Measurements from ENCODE around the gene TLDC2. TPM values are rescaled to one million over a fixed set of nuclear protein-coding genes. Genes with fewer than 3 reads are reported as not detected.

TLDC2 gene
- total RNA-seq, 1 donor from 2014 or later = not detected

DNA sequence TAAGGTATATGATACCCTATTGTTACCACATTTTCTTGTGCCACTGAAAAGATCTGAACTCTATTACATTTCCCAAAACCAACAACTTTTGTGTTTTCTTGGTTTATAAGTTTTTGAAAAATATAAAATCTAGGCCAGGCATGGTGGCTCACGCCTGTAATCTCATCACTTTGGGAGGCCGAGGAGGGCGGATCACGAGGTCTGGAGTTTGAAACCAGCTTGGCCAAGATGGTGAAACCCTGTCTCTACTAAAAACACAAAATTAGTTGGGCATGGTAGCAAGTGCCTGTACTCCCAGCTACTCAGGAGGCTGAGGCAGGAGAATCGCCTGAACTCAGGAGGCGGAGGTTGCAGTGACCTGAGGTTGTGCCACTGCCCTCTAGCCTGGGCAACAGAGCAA, 41.3 kb downstream of the TLDC2 start:
- Mint-ChIP-seq H3K36me3 (ENCODE audit: low read depth) (peaks cover 18% of the 10 kb centered on the region), H3K4me3 (no peak overlapping the region), H3K4me1 (no peaks in the 10 kb centered on the region), H3K27me3 (no peaks in the 10 kb centered on the region), H3K27ac (no peak overlapping the region), H3K9me3 (no peaks in the 10 kb centered on the region)
- ChIA-PET POLR2A (no interaction called here), CTCF (no interaction called here)
- intact Hi-C loops (cut with micrococcal nuclease) = loop anchor here (10.0 kb wide), 1 partner anchor 922 kb away; no protein-coding TSS in a partner anchor
- DNase-seq (no peak), ATAC-seq (ENCODE audit: low read depth) (no peak)
- no peak for TF ChIP-seq CTCF (IDR thresholded peaks at IDR 0.05)

DNA sequence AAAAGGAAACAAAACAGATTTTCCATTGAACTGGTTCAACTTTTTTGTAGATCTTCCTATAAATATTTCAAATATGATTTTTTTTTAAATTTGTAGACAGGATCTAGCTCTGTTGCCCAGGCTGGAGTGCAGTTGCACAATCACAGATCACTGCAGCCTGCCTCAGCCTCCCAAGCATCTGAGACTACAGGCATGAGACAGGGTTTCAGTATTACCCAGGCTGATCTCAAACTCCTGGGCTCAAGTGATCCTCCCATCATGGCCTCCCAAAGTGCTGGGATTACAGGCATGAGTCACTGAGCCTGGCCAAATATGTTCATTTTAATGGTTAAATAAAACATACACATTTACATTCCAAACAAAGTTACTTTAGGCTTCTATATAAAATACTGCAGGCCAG, 42.0 kb downstream of the TLDC2 start:
- H3K27ac Mint-ChIP-seq = no peak overlapping the region
- ATAC-seq (ENCODE audit: low read depth) (no peak), DNase-seq (no peak)
- intact Hi-C loops (cut with micrococcal nuclease) = loop anchor here (2.0 to 10.0 kb wide), 3 partner anchors 31 to 923 kb away; no protein-coding TSS in a partner anchor
- peaks cover 15% of the 10 kb centered on the region for H3K36me3 Mint-ChIP-seq (ENCODE audit: low read depth)
- no peaks in the 10 kb centered on the region for H3K4me1 Mint-ChIP-seq
- ChIA-PET CTCF (interaction anchor here (0.6 to 0.9 kb wide), 2 partner anchors 479 to 667 kb away, joined by 3 read pairs; no protein-coding TSS in a partner anchor), POLR2A (no interaction called here)
- H3K9me3 Mint-ChIP-seq = no peaks in the 10 kb centered on the region
- no peak for TF ChIP-seq CTCF (IDR thresholded peaks at IDR 0.05)
- no peaks in the 10 kb centered on the region for H3K27me3 Mint-ChIP-seq
- no peak overlapping the region for H3K4me3 Mint-ChIP-seq

GRCh38 chr20:36919715-36920333, 43.9 kb downstream of the TLDC2 start:
- Mint-ChIP-seq H3K9me3 (no peaks in the 10 kb centered on the region), H3K4me3 (no peak overlapping the region), H3K27me3 (no peaks in the 10 kb centered on the region), H3K36me3 (ENCODE audit: low read depth) (peaks cover 7% of the 10 kb centered on the region), H3K4me1 (no peaks in the 10 kb centered on the region), H3K27ac (no peak overlapping the region)
- TF ChIP-seq CTCF (IDR thresholded peaks at IDR 0.05) = peak; percentile 91
- intact Hi-C loops (cut with micrococcal nuclease) = loop anchor here (1.0 to 10.0 kb wide), 4 partner anchors 33 to 925 kb away; no protein-coding TSS in a partner anchor
- POLR2A ChIA-PET = interaction anchor here (0.5 to 0.6 kb wide), 3 partner anchors 189 to 1384 kb away, joined by 3 to 5 read pairs (median 4); partner anchors contain the start of gene TGIF2
- DNase-seq = no peak
- CTCF ChIA-PET = interaction anchor here (0.7 to 1.9 kb wide), 10 partner anchors 11 to 702 kb away, joined by 3 to 6 read pairs (median 3); no protein-coding TSS in a partner anchor
- ATAC-seq (ENCODE audit: low read depth) = peak; percentile 71

DNA sequence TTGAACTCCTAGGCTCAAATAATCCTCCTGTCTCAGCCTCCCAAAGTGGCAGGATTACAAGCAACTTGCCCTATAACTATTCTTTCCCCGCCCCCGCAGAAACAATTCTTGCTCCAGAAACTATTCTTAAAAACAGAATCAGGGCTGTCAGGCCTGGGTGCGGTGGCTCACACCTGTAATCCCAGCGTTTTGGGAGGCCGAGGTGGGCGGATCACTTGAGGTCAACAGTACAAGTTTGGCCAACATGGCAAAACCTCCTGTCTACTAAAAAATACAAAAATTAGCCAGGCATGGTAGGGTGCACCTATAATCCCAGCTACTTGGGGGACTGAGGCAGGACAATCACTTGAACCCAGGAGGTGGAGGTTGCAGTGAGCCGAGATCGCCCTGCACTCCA, 44.4 kb downstream of the TLDC2 start:
- no peak for TF ChIP-seq CTCF (IDR thresholded peaks at IDR 0.05)
- CTCF ChIA-PET = interaction anchor here (0.9 to 1.9 kb wide), 7 partner anchors 12 to 647 kb away, joined by 3 to 5 read pairs (median 3); no protein-coding TSS in a partner anchor
- no peaks in the 10 kb centered on the region for H3K9me3 Mint-ChIP-seq
- H3K4me3 Mint-ChIP-seq = no peak overlapping the region
- DNase-seq = no peak
- ATAC-seq (ENCODE audit: low read depth) = no peak
- peaks cover 5% of the 10 kb centered on the region for H3K36me3 Mint-ChIP-seq (ENCODE audit: low read depth)
- no peak overlapping the region for H3K27ac Mint-ChIP-seq
- POLR2A ChIA-PET = no interaction called here
- no peaks in the 10 kb centered on the region for H3K4me1 Mint-ChIP-seq
- intact Hi-C loops (cut with micrococcal nuclease) = no loop called here
- H3K27me3 Mint-ChIP-seq = no peaks in the 10 kb centered on the region

DNA sequence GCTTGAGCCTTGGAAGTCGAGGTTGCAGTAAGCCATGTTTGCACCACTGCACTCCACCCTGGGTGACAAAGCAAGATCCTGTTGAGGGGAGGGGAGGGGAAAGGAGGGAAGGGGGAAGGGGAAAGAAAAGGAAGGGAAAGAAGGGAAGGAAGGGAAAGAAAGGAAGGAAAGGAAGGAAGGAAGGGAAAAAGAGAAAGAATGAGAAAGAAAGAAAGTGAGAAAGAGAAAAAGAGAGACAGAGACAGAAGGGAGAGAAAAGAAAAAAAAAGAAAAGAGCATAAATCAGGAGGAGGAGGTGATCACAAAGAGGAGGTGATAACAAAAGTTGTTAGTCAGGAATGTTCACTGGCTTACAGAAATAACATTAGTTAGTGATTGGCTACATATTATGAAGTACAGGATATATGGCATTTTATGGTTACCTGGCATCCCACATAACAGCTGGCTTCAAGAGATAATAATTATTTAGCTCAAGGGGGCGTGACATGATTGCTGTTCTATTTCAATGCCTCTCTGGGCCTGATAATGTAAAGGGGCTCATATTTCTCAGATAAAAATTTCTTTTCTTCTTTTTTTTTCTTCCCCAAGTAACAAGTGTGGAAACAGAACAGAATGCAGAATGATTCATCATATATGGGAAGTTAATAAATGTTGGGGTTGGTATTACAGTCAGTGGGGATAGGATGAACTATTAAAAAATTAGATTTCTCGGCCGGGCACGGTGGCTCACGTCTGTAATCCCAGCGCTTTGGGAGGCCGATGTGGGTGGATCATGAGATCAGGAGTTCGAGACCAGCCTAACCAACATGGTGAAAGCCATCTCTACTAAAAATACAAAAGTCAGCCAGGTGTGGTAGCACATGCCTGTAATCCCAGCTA, 48.5 kb downstream of the TLDC2 start:
- intact Hi-C loops (cut with micrococcal nuclease) = no loop called here
- no peak overlapping the region for H3K27ac Mint-ChIP-seq
- TF ChIP-seq CTCF (IDR thresholded peaks at IDR 0.05) = no peak
- DNase-seq (no peak), ATAC-seq (ENCODE audit: low read depth) (no peak)
- peaks cover 7% of the 10 kb centered on the region for H3K4me1 Mint-ChIP-seq
- no peaks in the 10 kb centered on the region for H3K27me3 Mint-ChIP-seq
- no peaks in the 10 kb centered on the region for H3K9me3 Mint-ChIP-seq
- no peak overlapping the region for H3K4me3 Mint-ChIP-seq
- CTCF ChIA-PET = interaction anchor here (0.7 kb wide), 1 partner anchor 157 kb away, joined by 4 read pairs; no protein-coding TSS in a partner anchor
- H3K36me3 Mint-ChIP-seq (ENCODE audit: low read depth) = peaks cover 19% of the 10 kb centered on the region
- POLR2A ChIA-PET = no interaction called here

All from activated B cell treated with CpG ODN at 0.5 μM for 24 hours (primary cell).